Measurements from ENCODE around the gene USP26.

DNA sequence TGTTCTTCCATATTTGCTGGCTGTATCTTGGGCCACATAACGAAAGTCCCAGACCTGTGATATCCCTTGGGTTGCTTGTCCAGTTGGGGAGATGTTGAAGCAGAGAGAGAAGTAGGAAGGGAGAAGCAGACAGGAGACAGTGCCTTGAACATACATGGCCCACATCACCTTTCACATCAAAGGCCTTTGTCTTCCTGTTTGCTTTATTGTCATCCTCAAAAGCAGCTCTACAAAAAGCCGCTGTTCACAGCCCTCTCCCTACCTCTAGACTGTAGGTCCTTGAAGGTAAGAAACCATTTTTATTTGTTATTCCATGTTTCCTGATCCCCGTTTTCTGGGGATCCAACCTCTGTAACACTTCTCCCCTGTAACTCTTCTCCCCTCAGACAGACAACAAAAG, 14.9 kb downstream of the USP26 start:
- TF ChIP-seq, protein P1, sequence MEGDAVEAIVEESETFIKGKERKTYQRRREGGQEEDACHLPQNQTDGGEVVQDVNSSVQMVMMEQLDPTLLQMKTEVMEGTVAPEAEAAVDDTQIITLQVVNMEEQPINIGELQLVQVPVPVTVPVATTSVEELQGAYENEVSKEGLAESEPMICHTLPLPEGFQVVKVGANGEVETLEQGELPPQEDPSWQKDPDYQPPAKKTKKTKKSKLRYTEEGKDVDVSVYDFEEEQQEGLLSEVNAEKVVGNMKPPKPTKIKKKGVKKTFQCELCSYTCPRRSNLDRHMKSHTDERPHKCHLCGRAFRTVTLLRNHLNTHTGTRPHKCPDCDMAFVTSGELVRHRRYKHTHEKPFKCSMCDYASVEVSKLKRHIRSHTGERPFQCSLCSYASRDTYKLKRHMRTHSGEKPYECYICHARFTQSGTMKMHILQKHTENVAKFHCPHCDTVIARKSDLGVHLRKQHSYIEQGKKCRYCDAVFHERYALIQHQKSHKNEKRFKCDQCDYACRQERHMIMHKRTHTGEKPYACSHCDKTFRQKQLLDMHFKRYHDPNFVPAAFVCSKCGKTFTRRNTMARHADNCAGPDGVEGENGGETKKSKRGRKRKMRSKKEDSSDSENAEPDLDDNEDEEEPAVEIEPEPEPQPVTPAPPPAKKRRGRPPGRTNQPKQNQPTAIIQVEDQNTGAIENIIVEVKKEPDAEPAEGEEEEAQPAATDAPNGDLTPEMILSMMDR (IDR thresholded peaks at IDR 0.05): no peak
- TF ChIP-seq POLR2A (IDR thresholded peaks at IDR 0.05): no peak
